ENCODE results near the gene NPFFR1.

NPFFR1 gene

DNA sequence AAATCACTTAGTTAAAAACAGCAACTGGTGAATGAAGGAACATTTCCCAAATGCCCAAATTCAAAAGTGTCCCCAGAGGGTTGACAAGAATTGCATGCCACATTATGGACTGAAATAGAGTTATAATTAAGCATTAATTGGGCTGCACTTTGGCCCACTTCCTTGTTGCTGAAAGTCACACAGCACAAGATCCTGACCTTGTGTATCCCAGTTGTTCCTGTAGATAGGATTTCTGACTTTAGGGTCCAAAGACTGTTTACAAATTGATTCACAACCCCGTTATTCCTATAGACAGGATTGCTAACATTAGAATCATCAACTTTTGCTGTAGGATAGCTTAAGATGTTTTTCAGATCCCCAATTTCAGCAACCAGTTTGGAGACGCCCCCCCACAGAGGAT, 31.5 kb upstream of the NPFFR1 start:
- DNase-seq (ENCODE audit: low read depth), result no peak

- DNase-seq (ENCODE audit: low read depth), result no peak
Observed at GRCh38 chr10:70312972-70313371, 29.2 kb upstream of the NPFFR1 start.

DNA sequence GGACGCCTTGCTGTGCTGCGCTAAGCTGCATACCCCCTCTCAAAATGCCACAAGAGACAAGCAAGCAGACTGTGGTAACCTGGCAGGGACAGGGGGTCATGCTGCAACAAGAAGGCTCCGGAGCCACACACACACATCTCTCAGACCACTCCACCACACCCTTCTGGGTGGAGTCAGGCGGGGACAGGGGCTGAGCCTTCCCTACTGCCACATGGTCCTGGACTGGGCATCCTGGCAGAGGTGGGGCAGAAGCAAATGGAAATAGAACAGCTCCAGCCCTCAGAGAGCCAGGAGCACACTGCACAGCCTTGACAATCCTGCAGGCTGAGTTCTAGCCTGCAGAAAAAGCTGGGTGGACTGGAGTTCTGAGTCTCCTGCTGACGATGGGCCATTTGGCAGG, 28.4 kb upstream of the NPFFR1 start:
- DNase-seq (ENCODE audit: low read depth), result no peak

- no peak for DNase-seq (ENCODE audit: low read depth)
Observed at GRCh38 chr10:70311698-70312097, 27.9 kb upstream of the NPFFR1 start.

DNA sequence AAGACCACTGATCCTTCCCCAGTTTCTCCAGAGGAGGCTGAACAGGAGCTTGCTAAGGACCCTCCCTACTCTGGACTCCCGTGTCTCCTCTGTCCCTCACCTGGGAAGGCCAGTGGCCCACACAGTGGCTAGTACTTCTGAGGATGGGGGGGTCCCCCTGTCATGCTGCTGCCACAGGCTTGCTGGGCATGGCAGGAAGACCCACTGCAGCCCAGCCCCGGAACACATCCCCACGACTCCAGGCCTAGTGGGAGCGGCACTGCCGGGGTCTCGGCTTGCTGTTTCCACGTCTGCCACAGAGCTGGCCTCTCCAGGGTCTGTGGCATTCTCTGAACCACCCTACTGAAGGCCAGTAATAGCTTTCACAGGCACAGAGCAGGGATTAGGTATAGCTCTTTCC, 25.9 kb upstream of the NPFFR1 start:
- DNase-seq (ENCODE audit: low read depth), result no peak

- no peak for DNase-seq (ENCODE audit: low read depth)
Observed at GRCh38 chr10:70308121-70309060, 24.6 kb upstream of the NPFFR1 start.

DNA sequence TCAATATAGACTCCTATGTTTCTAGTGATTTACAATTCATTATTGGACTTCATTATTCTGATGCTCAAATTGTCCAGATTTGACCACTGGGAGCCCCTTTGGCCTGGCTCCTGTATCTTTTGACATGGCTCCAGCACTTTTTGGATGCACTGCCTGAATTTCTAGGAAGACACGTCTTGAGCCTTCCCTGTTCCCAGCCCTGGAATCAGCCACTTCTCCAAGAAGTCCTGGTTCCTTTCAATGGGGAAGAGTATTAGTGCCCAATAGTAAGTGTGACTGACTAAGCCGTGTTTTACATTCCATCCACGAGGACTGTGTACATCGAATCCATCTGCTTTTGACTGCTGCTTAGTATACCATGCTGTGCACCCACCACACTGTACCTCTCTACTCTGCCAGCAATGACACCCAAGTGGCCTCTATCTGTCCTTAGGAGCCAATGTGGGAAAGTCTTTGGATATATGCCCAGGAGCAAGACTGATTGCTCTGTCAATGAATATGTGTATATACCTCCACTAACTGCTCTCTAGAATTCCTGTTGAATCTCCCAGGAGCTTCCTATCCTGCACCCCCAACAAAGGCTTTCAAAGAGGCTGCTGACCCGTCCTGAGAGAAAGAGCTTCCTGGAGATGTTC, 23.2 kb upstream of the NPFFR1 start:
- DNase-seq (ENCODE audit: low read depth), result no peak

GRCh38 chr10:70306181-70306705, 22.4 kb upstream of the NPFFR1 start:
- no peak for DNase-seq (ENCODE audit: low read depth)

DNA sequence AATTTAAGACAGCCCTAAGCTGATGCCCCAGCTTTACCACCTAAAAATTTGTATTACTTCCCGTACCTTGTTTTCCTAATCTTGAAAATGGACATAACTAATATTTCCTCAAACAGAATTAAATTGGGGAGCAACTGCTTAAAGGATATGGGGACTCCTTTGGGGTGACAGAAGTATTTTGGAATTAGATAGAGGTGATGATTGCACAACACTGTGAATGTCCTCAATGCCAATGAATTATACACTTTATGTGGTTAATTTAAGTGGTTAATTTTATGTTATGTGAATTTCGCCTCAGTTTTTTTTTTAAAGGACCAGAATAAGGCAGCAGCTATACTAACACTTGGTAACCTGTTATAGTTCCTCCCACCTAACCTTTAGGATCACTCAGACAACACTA, 19.9 kb upstream of the NPFFR1 start:
- no peak for DNase-seq (ENCODE audit: low read depth)

DNA sequence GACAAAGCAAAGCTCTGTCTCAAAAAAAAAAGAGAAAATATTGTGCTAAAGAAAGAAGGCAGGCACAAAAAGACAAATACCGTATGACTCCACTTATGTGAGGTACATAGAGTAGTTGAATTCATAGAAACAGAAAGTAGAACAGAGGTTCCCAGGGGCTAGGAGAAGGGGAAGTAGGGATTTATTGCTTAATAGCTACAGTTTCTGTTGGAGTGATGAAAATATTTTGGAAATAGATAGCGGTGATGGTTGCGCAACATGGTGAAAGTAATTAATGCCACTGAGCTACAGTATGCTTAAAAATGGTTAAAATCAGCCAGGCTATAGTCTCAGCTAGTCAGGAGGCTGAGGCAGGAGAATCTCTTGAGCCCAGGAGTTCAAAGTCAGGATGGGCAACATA, 18.5 kb upstream of the NPFFR1 start:
- no peak for DNase-seq (ENCODE audit: low read depth)

DNA sequence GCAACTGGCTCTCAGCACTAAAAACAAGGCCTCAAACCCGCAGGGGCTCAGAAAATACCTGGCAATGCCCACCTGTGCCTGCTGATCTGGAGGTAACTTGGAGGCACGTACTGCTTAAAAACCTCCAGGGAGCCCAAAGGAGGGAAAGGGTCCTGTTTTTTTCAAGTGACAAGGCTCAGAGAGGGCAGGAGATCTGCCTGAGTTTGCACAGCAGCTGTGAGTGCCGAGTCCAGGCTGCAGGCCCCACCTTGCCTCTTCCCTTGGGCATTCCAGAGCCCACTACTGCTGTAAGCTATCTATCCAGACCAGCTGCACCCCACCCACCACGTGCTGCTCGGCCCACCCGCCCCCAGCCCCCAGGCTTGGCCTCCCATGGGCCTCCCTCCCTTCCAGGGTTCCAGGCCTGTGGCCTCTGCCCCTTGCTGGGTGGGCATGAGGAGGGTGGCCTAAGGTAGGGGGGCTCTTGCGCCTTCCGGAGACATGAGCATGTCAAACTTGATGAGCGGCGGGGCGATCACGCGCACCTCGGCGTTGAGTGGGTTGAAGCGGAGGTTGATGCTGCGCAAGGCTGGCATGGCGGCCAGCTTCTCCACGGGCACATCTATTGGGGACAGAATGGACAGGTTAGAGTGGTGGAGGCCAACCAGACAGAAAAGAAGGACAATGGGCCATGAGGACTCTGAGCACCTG, 17.2 kb upstream of the NPFFR1 start:
- no peak for DNase-seq (ENCODE audit: low read depth)

GRCh38 chr10:70300461-70300860, 16.7 kb upstream of the NPFFR1 start:
- no peak for DNase-seq (ENCODE audit: low read depth)

DNA sequence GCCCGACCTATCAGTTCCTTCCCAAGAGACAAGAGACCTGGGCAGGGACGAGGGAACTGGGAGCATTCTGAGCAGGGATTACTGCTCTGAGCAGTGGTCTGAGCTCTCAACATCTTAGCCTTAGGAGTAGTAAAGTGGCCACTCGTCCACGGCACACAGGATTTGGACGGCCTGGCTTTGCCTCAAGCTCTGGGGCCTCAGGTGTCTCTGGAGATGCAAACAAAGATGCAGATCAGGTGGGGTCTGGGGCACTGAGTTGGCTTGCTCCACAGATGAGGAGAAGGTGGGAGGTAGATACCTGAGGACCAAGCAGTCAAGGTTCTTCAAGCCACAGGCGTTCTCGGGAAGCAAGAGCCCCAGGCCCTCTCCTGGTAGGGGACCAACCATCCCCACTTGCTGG, 16.1 kb upstream of the NPFFR1 start:
- no peak for DNase-seq (ENCODE audit: low read depth)

DNA sequence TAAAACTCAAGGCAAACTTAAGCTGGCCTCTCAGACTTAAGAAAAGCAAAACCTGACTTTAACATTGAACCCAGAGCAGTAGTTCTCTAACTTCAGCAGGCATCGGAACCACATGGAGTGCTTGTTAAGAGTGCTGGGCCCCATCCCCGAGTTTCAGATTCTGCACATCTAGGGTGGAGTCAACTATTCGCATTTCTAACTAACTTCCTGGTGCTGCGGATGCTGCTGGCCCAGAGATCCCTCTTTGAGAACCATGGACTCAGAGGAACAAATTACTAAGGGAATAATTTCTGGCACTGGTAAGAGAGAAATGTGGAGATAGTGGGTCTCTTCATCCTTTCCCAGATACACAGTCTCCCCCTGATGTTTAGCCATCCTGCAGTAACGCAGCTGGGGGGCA, 14.6 kb upstream of the NPFFR1 start:
- DNase-seq (ENCODE audit: low read depth), result no peak

GRCh38 chr10:70297224-70297623, 13.4 kb upstream of the NPFFR1 start:
- no peak for DNase-seq (ENCODE audit: low read depth)

DNA sequence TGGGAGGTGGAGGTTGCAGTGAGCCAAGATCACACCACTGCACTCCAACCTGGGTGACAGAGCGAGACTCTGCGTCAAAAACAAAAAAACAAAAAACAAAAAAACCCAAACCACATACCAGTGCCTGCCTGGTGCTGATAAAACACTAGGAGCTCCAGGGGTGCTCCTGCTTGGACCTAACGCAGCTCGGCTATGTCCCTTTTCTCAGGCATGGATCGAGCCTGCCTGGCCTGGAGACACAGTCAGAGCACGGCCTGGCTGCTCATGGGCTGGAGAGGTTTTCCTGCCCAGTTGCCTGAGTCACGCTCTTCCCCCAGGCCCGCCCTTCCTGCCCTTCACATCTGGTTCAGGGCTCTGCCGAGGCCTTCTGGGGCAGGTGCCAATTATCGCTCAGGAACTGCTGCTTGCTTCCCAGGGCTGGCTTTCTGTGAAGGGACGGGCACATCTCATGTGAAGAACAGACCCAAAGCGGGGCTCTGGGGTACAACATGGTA, 12.6 kb upstream of the NPFFR1 start:
- DNase-seq (ENCODE audit: low read depth), result no peak

DNA sequence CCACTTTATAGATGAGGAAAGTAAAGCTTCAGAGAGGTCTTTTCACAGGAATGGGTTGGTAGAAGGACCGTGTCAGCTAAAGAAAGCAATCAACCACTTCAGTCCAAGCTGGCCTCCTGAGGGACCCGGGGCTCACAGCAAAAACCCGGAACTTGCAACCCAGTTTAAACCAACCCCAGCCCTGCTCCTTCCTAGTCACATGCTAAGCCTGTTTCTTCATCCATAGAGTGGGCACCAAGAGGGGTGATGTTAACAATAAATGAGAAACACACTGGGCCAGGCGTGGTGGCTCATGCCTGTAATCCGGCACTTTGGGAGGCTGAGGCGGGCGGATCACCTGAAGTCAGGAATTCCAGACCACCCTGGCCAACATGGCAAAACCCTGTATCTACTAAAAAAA, 12.1 kb upstream of the NPFFR1 start:
- no peak for DNase-seq (ENCODE audit: low read depth)

DNA sequence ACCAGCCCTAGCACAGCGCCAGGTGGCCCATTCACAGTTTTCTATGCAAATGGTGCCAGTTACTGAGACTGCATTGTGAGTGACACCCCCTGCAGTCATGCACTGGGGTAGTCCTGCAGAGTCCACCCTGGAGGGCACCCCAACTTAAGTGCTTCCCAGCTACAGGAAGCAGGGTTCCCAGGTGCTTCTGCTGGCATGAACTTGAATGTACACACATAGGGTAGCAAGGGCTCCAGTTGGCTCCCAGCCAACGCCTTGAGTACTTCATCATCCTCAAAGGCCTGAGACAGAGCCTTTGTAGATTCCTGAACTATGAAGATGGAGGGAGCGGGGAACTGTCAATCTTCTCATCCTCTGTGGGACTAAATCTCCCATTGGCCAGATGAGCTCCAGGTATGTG, 11.5 kb upstream of the NPFFR1 start:
- no peak for DNase-seq (ENCODE audit: low read depth)

GRCh38 chr10:70293169-70293843, 9.5 kb upstream of the NPFFR1 start:
- DNase-seq (ENCODE audit: low read depth), result no peak

GRCh38 chr10:70292004-70292403, 8.2 kb upstream of the NPFFR1 start:
- DNase-seq (ENCODE audit: low read depth), result no peak

DNA sequence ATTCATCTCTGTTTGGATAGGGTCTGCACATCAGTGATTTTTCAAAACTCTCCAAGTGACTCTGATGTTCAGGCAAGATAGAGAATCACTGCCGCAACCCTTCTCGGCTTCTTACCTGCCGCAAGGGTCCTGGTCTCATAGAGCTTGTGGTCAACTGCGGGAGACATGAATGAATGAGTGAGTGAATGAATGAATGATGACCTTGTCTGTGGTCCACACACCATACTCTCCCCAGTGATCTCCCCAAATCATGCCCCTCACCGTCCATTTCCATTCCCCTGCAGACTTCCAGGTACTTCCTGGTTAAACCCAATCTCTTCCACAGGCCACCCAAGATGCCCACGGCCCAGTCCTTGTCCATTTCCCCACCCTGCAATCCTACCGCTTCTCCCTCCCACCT, 5.9 kb upstream of the NPFFR1 start:
- DNase-seq (ENCODE audit: low read depth), result no peak

- DNase-seq (ENCODE audit: low read depth), result no peak
Observed at GRCh38 chr10:70286616-70287015, 2.8 kb upstream of the NPFFR1 start.
